GM18873 (cell line): ENCODE results near the gene NUDT7.

Experiments
- ATAC-seq: cut with Tn5 transposase; IDR thresholded peaks from one replicate; pipeline ENCODE4 v1.9.1; 2021; ENCODE audit warnings: mild to moderate bottlenecking, moderate library complexity, moderate number of reproducible peaks; ENCODE audit not compliant: unreplicated experiment, low FRiP score

NUDT7 gene

GRCh38 chr16:77723108-77723514 lies 797 bp downstream of the NUDT7 start:
- ATAC-seq: no peak

GRCh38 chr16:77724174-77724573 lies 1.9 kb downstream of the NUDT7 start:
- ATAC-seq: no peak

- no peak for ATAC-seq
Measured at GRCh38 chr16:77729951-77730350, 7.6 kb downstream of the NUDT7 start.

DNA sequence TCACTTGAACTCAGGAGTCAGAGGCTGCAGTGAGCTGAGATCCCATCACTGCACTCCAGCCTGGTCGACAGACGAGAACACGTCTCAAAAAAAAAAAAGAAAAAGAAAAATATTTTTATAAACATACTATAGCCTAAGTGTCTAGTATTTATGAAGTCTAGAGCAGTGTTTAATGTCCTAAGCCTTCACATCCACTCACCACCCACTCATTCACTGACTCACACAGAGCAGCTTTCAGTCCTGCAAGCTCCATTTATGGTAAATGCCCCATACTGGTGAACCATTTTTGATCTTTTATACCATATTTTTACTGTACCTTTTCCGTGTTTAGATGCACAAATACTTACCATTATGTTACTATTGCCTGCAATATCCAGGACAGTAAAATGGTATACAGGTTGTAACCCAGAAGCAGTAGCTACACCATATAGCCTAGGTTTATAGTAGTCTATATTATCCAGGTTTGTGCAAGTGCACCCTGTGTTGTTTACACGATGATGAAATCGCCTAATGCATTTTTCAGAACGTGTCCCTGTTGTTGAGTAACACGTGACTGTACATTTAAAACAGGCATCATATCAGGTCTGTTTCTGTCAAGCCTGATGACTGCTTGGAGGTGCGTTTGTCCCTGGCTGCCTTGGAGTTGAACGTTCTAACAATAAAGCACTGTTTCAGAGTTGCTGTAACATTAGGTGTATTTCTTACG lies 10.1 kb downstream of the NUDT7 start:
- ATAC-seq: no peak

- ATAC-seq: no peak
Measured at GRCh38 chr16:77736879-77737278, 14.6 kb downstream of the NUDT7 start.

DNA sequence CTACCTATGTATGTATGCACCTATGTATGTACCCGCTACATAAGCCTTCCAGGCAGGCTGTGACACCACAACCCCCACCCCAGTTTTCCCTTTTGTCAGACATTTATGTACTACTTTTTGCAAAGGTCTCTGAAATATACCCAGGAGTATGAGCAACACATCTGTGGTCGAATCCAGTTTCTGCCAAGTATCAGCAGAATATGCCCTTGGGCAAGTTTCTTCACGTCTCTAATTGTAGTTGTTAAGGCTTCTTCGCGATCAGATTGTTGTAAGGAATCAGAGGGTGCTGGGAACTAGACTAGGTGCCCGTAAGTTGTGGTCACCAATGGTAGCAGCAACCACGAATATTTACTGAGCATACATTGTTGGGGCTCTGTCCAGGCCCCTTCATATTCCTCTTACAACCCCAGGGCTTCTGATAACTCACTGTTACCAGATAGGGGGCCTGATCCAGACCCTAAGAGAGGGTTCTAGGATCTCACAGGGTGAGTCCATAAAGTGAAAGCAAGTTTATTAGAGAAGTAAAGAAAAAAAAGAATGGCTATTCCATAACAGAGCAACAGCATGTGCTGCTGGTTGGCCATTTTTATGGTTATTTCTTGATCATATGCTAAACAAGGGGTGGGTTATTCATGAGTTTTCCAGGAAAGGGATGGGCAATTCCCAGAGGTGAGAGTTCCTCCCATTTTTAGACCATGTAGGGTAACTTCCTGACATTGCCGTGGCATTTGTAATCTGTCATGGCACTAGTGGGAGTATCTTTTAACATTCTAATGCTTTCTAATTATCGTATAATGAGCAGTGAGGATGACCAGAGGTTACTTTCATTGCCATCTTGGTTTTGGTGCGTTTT lies 16.6 kb downstream of the NUDT7 start:
- no peak for ATAC-seq

DNA sequence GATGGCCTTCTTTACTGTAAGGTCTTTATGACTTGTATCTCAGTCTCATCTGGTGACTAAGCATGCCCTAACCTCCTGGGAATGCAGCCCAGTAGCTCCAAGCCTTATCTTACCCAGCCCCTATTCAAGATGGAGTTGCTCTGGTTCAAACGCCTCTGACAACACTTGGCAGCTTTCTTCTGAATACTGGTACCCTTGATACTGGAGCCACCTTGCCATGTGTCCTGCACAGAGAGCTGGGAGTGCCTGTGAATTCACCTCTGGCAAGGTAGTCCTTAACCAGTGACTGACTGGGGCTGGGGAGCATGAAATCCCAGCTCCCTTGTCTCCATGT lies 17.2 kb downstream of the NUDT7 start:
- no peak for ATAC-seq

- no peak for ATAC-seq
Measured at GRCh38 chr16:77744141-77744540, 21.8 kb downstream of the NUDT7 start.

DNA sequence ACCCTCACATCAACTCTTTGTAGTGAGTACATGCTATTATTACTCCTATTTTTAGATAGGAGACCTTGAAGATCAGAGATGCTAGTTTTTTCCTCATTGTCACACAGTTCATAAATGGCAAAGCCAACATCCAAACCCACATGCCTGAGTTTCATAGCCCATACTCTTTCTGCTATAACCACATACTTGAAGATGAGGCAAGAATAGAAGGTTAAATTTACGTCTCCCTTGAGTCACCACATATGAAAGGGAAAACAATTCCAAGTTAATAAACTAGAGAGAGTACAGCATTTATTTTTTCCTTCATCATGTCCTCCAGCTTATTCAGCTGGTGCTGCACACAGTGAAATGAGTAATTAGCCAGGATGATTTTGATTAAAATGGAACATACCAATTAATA lies 23.7 kb downstream of the NUDT7 start:
- ATAC-seq: no peak

DNA sequence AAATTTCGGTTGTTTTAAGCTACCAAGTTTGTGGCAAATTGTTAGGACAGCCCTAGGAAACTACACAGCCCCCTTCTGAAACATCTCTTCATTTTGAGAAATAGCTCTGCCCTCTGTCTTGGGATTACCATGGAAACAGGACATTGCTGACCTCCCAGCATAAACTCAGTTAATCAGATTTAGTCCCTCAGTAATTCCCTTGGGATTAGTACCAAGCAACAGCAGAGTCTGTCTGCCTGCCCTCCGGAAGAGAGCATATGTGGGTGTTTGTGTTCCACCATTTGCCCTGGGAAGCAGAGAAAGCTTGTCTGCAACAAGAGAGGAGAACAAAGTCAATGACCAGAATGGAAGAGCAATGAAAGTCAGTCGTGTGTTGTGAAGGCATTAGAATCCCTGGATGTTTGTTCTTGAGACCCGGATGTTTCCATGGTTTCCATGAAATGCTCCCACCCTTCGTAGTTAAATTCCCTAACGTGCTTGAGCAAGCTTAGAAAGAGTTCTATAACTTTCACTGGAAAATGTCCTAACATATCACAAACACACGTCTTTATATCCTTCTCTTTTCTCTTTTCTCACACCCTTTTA lies 26.2 kb downstream of the NUDT7 start:
- ATAC-seq: no peak

DNA sequence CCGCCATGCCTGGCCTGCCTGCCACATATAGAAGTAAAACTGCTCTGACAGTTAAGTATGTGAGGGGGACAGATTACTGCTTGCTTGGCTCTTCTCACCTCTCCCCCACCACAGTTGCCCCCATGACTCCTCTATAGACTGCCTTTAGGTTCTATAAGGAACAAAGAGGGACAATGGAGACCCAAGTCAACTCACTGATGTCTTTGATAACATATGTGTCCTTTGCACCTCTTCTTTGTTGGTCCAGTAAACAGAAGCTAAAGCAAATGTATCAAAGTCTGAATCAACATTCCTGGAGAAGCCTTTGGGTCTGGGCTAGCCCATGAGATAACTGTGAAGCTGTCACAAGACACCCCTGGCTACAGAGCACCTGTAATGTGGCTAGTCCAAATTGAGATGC lies 27.1 kb downstream of the NUDT7 start:
- ATAC-seq: no peak

DNA sequence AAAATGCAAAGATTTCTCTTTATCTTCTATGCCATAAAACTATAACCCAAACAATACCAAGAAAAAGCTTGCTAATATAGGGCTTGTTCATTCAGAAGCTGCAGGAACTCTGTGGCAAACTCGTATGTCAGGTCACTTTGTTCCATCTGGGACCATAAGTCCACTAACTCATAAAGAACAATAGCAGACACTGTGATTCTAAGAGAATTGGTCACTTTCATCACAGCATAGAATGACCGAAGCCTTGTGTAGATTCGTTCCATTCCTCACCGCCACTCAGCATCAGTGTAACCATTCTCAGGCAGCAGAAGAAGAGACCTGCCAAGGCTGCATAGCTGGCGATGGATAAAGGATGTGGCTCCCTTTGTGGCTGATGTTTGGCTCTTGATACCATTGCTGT lies 35.7 kb downstream of the NUDT7 start:
- no peak for ATAC-seq

DNA sequence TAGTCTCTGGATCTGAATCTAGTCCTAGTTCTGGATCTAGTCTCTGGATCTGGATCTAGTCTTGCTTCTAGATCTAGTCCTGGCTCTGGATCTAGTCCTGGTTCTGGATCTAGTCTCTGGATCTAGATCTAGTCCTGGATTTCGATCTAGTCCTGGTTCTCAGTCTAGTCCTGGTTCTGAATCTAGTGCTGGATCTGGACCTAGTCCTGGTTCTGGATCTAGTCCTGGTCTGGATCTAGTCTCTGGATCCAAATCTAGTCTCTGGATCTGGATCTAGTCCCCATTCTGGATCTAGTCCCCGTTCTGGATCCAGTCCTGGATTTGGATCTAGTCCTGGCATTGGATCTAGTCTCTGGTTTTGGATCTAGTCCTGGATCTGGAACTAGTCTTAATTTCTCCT lies 36.2 kb downstream of the NUDT7 start:
- no peak for ATAC-seq

GRCh38 chr16:77759201-77759600 lies 36.9 kb downstream of the NUDT7 start:
- no peak for ATAC-seq

DNA sequence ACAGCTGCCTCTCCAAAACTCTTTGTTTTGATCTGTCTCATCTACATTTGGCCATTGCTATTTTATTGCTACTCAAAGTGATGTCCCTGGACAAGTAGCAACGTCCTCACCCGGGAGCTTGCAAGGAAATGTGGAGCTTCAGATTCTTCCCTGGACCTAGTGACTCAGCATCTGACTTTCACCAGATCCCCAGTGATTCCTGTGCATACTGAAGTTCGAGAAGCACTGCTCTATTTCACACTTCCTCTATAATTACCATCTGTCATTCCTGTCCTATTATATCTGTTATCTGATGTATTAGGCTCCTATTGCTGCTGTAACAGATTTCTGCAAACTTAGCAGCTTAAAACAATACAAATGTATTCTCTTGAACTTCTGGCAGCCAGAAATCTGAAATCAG lies 37.5 kb downstream of the NUDT7 start:
- ATAC-seq: no peak

GRCh38 chr16:77760800-77761199 lies 38.5 kb downstream of the NUDT7 start:
- ATAC-seq: no peak

- ATAC-seq: no peak
Measured at GRCh38 chr16:77761204-77761603, 38.9 kb downstream of the NUDT7 start.

GRCh38 chr16:77762262-77762661 lies 39.9 kb downstream of the NUDT7 start:
- no peak for ATAC-seq

GRCh38 chr16:77763994-77764393 lies 41.7 kb downstream of the NUDT7 start:
- no peak for ATAC-seq

DNA sequence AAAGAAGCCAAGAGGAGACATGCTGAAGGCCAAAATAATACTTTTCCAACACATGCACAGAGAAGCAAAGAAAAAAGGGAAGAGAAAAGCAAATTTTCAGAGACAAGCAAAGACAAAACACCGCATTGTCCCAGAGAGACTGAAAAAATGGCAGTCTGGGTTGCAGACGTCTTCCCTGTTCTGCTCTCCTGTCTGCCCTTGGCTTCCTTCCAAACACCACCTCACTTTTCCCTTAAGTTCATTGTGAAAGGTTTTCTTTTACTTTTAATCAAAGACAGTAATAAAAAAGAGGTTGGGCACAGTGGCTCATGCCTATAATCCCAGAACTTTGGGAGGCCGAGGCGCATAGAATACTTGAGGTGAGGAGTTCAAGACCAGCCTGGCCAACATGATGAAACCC lies 44.9 kb downstream of the NUDT7 start:
- no peak for ATAC-seq

DNA sequence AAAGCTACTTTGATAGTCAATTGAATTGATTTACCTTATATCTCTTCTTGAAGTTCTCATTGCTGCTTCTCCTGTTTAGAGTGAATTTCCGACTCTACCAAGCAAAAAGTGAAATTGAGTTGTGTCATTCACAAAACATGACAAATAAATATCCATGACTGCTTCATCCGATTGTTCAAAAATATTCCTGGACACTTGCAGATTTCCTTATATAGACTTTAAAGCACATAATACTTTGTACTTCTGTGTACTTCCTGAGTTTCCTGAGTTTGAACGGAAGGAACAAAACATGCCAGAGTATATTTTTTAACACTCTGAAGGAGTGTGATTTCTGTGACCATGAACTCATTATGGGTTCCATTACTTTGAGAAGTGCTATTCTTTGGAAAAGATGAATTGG lies 45.5 kb downstream of the NUDT7 start:
- ATAC-seq: no peak
